ENCODE data around the gene ATP8B4. TPM values are rescaled to one million over a fixed set of nuclear protein-coding genes. Genes with fewer than 3 reads are reported as not detected.

Gene ATP8B4
- total and polyA plus RNA-seq, 2 of the 8 experiments (the other 6 are each of a cell fraction or from before 2014, with no cell fraction given) = 0.17 to 0.24 TPM

DNA sequence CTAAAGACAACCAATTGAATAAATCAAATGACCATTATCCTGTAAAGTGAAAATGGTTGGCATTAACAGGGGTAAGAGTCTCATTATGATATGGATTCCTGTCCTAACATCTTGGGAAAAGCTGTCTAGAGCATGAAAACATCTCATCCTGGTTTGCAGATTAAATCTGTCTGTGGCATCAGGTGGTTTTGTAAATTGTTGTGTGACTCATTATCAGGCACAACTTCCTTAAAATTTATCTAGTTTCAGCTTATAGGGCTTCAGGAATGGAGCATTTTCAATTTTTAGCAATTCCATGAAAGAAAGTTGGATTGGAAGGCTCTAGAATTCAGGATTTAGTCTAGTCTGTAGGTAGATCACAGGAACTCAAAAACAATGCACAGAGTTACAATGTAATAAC, 31.8 kb upstream of the ATP8B4 start:
- no peaks in the 10 kb centered on the region for H4K20me1 ChIP-seq (replicated peaks in 1 of 2; ENCODE audit: control insufficient read depth in 1 of 2, insufficient read depth in 2 of 2, low read length in 2 of 2)
- H3K18ac ChIP-seq (ENCODE audit: extremely low read depth, low read length) = no peak overlapping the region
- no peak overlapping the region for H2BK15ac ChIP-seq (ENCODE audit: low read length)
- no peak overlapping the region for H4K91ac ChIP-seq (replicated peaks; ENCODE audit: insufficient read length, low read length)
- H3K4me2 ChIP-seq (ENCODE audit: insufficient read depth in 1 of 2, low read depth in 2 of 2, low read length in 2 of 2) = no peak overlapping the region
- no peak overlapping the region for H3K14ac ChIP-seq (ENCODE audit: insufficient read length)
- no peak overlapping the region for H4K8ac ChIP-seq (ENCODE audit: extremely low read depth, insufficient read depth, low read length)
- no peak overlapping the region for H2BK20ac ChIP-seq (ENCODE audit: low read length)
- H3K9me3 ChIP-seq (ENCODE audit: insufficient read depth in 2 of 2, low read depth in 1 of 2, low read length in 1 of 2) = no peaks in the 10 kb centered on the region; a peak in 1 of 4 replicates
- no peak overlapping the region for H2AFZ ChIP-seq (ENCODE audit: low read length)
- H2AK5ac ChIP-seq (ENCODE audit: low read depth, low read length) = no peak overlapping the region
- H4K5ac ChIP-seq (ENCODE audit: insufficient read length, low read depth, low read length) = no peak overlapping the region
- H3K23ac ChIP-seq (ENCODE audit: insufficient read length) = no peak overlapping the region
- H3K79me2 ChIP-seq (ENCODE audit: control insufficient read depth in 1 of 2, insufficient read depth in 2 of 2, low read length in 2 of 2) = no peaks in the 10 kb centered on the region
- no peaks in the 10 kb centered on the region for H3K4me1 ChIP-seq (replicated peaks in 1 of 4; ENCODE audit: control insufficient read depth in 3 of 4, insufficient read depth in 4 of 4, low read length in 3 of 4)
- H3K23me2 ChIP-seq (ENCODE audit: low read depth, low read length) = no peaks in the 10 kb centered on the region
- H3K56ac ChIP-seq (replicated peaks; ENCODE audit: insufficient read length, low read depth, low read length) = no peak overlapping the region
- no peak overlapping the region for H3K9ac ChIP-seq (replicated peaks in 1 of 4; ENCODE audit: extremely low read depth in 1 of 4, low read depth in 3 of 4, low read length in 3 of 4)
- ChIA-PET POLR2A (ENCODE audit: partially characterized antibody) (no interaction called here), CTCF (ENCODE audit: partially characterized antibody) (interaction anchor here (0.6 to 1.5 kb wide), 5 partner anchors 42 to 300 kb away, joined by 3 to 10 read pairs (median 5); no protein-coding TSS in a partner anchor)
- H3K4me3 ChIP-seq (ENCODE audit: extremely low read depth in 1 of 4, insufficient read depth in 2 of 4, low read depth in 3 of 4, low read length in 4 of 4) = no peak overlapping the region
- DNase-seq (ENCODE audit: low read depth in 1 of 2, low spot score in 2 of 2) = no peak
- H3K4ac ChIP-seq (replicated peaks; ENCODE audit: insufficient read length, low read depth, low read length) = no peak overlapping the region
- no peaks in the 10 kb centered on the region for H3K79me1 ChIP-seq (ENCODE audit: low read depth, low read length)
- no peak overlapping the region for H2BK12ac ChIP-seq (ENCODE audit: low read depth, low read length)
- H3K36me3 ChIP-seq (ENCODE audit: control insufficient read depth in 2 of 4, insufficient read depth in 4 of 4, low read length in 3 of 4) = no peaks in the 10 kb centered on the region
- TF ChIP-seq SIX5 (IDR thresholded peaks at IDR 0.05; ENCODE audit: low read depth, low read length) = no peak
- no peak for TF ChIP-seq ASH2L (IDR thresholded peaks at IDR 0.05; ENCODE audit: low read length)
- no peak for TF ChIP-seq KDM5A (IDR thresholded peaks at IDR 0.05; ENCODE audit: low read length)
- no peak for TF ChIP-seq RAD21 (IDR thresholded peaks at IDR 0.05 in 1 of 2, conservative IDR thresholded peaks at IDR 0.05 in 1 of 2; ENCODE audit: low read depth in 2 of 2, low read length in 2 of 2)
- no peak for TF ChIP-seq EP300 (IDR thresholded peaks at IDR 0.05; ENCODE audit: borderline replicate concordance in 1 of 2, low read depth in 2 of 2, low read length in 2 of 2)
- H2BK5ac ChIP-seq (ENCODE audit: low read depth, low read length) = no peak overlapping the region
- H3K27me3 ChIP-seq (replicated peaks in 1 of 4; ENCODE audit: control insufficient read depth in 3 of 4, extremely low read depth in 1 of 4, insufficient read depth in 3 of 4, low read length in 3 of 4) = no peaks in the 10 kb centered on the region
- no peak for FAIRE-seq
- no peak overlapping the region for H3K27ac ChIP-seq (ENCODE audit: low read depth, low read length)
- no peak overlapping the region for H2BK120ac ChIP-seq (replicated peaks; ENCODE audit: low read depth, low read length)
